MG63 (cell line): ENCODE measurements around the gene HINT3. TPM values are rescaled to one million over a fixed set of nuclear protein-coding genes. Genes with fewer than 3 reads are reported as not detected.
"Not testable (repeated sequence)": the region's sequence is repeated elsewhere in the genome, so short reads cannot be mapped to it uniquely, and the experiment has no call there.

Experiments
- DNase-seq: peaks from one replicate; pipeline ENCODE4 v3.0.0-alpha.2; 2020
- H3K27me3 ChIP-seq: fragments of 250-450 bp; sonication (Bioruptor Pico); 2 replicates; pipeline ENCODE4 v1.5.1; 2020; ENCODE audit warnings: mild to moderate bottlenecking, moderate library complexity
- H3K36me3 ChIP-seq: fragments of 250-450 bp; sonication (Bioruptor Pico); 2 replicates; pipeline ENCODE4 v1.5.1; 2020; ENCODE audit warnings: mild to moderate bottlenecking, moderate library complexity
- H3K4me3 ChIP-seq: fragments of 250-450 bp; sonication (Bioruptor Pico); 2 replicates; pipeline ENCODE4 v1.5.1; 2020; ENCODE audit warnings: mild to moderate bottlenecking, moderate library complexity
- H3K9me3 ChIP-seq: fragments of 250-450 bp; sonication (Bioruptor Pico); 2 replicates; pipeline ENCODE4 v1.5.1; 2020; ENCODE audit warnings: mild to moderate bottlenecking, moderate library complexity
- total RNA-seq: library from RNA; depleted of rRNA; stranded (reverse); fragments of >200 nt; shearing (Covaris generic); gene quantifications from 2 replicates; pipeline ENCODE4 v1.2.3, GENCODE V29; 2014; ENCODE audit warnings: low replicate concordance

HINT3 gene
- total RNA-seq, 1 experiment from 2014 or later, result 7.4 TPM

- DNase-seq, result peak; percentile 63
- H3K36me3 ChIP-seq, result no peaks in the 10 kb centered on the region
- no peaks in the 10 kb centered on the region for H3K27me3 ChIP-seq
- H3K9me3 ChIP-seq, result no peaks in the 10 kb centered on the region
- no peak overlapping the region for H3K4me3 ChIP-seq
These were observed 6.3 kb upstream of the HINT3 start for GRCh38 chr6:125950293-125950692.

DNA sequence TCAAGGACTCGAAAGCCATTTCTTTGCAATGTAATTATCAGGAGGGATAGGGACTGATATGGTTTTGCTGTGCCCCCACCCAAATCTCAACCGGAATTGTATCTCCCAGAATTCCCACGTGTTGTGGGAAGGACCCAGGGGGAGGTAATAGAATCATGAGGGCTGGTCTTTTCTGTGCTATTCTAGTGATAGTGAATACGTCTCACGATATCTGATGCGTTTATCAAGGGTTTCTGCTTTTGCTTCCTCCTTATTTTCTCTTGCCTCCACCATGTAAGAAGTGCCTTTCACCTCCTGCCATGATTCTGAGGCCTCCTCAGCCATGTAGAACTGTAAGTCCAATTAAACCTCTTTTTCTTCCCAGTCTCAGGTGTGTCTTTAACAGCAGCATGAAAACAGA lies 5.9 kb upstream of the HINT3 start:
- not testable (repeated sequence) for DNase-seq, H3K9me3 ChIP-seq, H3K36me3 ChIP-seq, H3K4me3 ChIP-seq, H3K27me3 ChIP-seq

- Histone ChIP-seq H3K9me3 (no peaks in the 10 kb centered on the region), H3K27me3 (no peaks in the 10 kb centered on the region), H3K36me3 (no peaks in the 10 kb centered on the region), H3K4me3 (no peak overlapping the region)
- no peak for DNase-seq
These were observed 5.2 kb upstream of the HINT3 start for GRCh38 chr6:125951323-125951722.

DNA sequence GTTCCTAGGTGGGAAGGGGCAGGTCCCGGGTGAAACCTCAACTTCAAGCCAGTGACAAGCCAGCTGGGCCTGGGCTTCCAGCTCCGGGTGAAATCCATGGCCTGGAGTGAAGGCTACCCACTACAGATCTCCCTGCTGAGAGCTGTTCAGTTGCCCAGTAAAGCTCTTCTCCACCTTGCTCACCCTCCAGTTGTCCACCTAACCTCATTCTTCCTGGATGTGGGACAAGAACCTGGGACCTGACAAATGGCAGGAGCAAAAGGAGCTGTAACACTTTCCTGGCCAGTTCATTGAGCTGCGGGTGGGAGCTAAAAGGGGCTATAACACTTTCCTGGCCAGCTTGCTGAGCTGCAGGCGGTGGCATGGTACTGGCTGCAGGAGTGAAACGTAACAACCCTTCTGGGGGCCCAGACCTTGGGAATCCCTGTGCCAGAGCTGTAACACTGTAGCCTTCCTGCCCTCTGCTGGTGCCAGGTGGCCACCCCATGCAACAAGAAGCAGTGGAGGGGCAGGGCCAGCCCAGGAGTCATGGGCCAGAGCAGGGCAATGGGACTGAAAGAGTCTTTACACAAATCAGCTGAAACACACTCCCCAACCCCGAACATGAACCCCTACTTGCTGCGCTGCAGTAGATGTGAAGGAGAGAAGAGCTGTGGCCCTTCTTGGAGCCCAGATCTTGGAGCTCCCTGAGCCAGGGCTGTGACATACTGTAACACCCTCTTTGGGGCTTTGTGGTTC lies 3.6 kb upstream of the HINT3 start:
- H3K27me3 ChIP-seq, result no peaks in the 10 kb centered on the region
- H3K36me3 ChIP-seq, result no peaks in the 10 kb centered on the region
- H3K9me3 ChIP-seq, result no peaks in the 10 kb centered on the region
- DNase-seq, result peak; percentile 51
- no peak overlapping the region for H3K4me3 ChIP-seq

- no peaks in the 10 kb centered on the region for H3K9me3 ChIP-seq
- no peaks in the 10 kb centered on the region for H3K36me3 ChIP-seq
- H3K4me3 ChIP-seq, result no peak overlapping the region
- H3K27me3 ChIP-seq, result no peaks in the 10 kb centered on the region
- DNase-seq, result no peak
These were observed 3.1 kb upstream of the HINT3 start for GRCh38 chr6:125953502-125953875.

GRCh38 chr6:125954735-125955339 lies 1.7 kb upstream of the HINT3 start:
- H3K36me3 ChIP-seq, result 0 out of 2 replicates have a peak, but pooled peaks cover 2% of the 10 kb centered on the region
- H3K27me3 ChIP-seq, result no peaks in the 10 kb centered on the region
- DNase-seq, result no peak
- H3K4me3 ChIP-seq, result no peak overlapping the region
- H3K9me3 ChIP-seq, result no peaks in the 10 kb centered on the region

DNA sequence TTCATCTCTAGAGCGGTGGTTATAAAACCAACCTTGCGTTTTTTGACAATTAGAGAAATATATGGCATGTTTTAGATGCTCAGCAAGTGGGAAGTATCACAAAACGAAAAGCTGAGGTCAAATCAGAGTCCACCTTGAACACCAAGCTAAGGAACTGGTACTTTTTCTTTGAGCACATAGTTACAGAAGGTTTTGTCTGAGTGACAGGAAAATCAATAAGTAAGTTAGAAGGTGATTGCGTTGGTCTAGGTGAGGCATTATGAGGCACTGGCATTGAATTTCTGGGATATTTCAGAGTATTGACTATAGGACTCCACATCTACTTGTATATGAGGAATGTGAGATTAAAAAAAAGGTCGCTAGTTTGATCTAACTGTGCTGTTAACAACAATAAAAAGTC lies 597 bp upstream of the HINT3 start:
- no peaks in the 10 kb centered on the region for H3K9me3 ChIP-seq
- H3K4me3 ChIP-seq, result peak overlapping the region; percentile 74
- 0 out of 2 replicates have a peak, but pooled peaks cover 2% of the 10 kb centered on the region for H3K36me3 ChIP-seq
- no peaks in the 10 kb centered on the region for H3K27me3 ChIP-seq
- no peak for DNase-seq

GRCh38 chr6:125957391-125957693 lies 772 bp downstream of the HINT3 start:
- Histone ChIP-seq H3K9me3 (no peaks in the 10 kb centered on the region), H3K36me3 (0 out of 2 replicates have a peak, but pooled peaks cover 2% of the 10 kb centered on the region), H3K4me3 (peak overlapping the region; percentile 74), H3K27me3 (no peaks in the 10 kb centered on the region)
- no peak for DNase-seq

DNA sequence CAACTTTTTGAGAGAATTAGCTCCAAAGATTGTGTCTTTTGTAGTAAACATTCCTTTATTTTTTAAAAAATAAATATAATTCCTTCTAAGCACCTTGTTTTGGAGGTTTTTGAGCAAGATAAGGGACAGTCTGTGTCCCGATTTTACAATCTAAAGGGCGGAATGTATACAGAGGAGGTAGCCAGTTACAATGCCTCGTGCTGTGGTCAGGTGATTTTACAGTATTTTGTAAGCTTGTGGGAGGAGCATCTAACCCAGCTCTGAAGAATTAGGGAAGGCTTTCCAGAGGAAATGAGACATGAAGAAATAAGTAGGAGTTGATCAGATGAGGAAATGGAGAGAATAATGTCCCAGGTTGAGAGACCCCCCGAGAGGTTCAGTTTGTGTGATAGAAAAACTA lies 1.3 kb downstream of the HINT3 start:
- peak overlapping the region; percentile 74 for H3K4me3 ChIP-seq
- H3K27me3 ChIP-seq, result no peaks in the 10 kb centered on the region
- H3K36me3 ChIP-seq, result 0 out of 2 replicates have a peak, but pooled peaks cover 2% of the 10 kb centered on the region
- DNase-seq, result no peak
- H3K9me3 ChIP-seq, result no peaks in the 10 kb centered on the region

GRCh38 chr6:125959041-125959440 lies 2.5 kb downstream of the HINT3 start:
- Histone ChIP-seq H3K9me3 (no peaks in the 10 kb centered on the region), H3K4me3 (no peak overlapping the region), H3K27me3 (no peaks in the 10 kb centered on the region; the same call in 1 of the 2 replicates), H3K36me3 (0 out of 2 replicates have a peak, but pooled peaks cover 2% of the 10 kb centered on the region)
- no peak for DNase-seq

- 0 out of 2 replicates have a peak, but pooled peaks cover 2% of the 10 kb centered on the region for H3K36me3 ChIP-seq
- H3K27me3 ChIP-seq, result no peaks in the 10 kb centered on the region; the same call in 1 of the 2 replicates
- no peak overlapping the region for H3K4me3 ChIP-seq
- DNase-seq, result no peak
- H3K9me3 ChIP-seq, result no peaks in the 10 kb centered on the region
These were observed 4.5 kb downstream of the HINT3 start for GRCh38 chr6:125961117-125961516.

GRCh38 chr6:125962900-125963497 lies 6.4 kb downstream of the HINT3 start:
- Histone ChIP-seq H3K4me3 (no peak overlapping the region), H3K36me3 (peaks cover 7% of the 10 kb centered on the region; the same call in 1 of the 2 replicates), H3K27me3 (no peaks in the 10 kb centered on the region; the same call in 1 of the 2 replicates), H3K9me3 (no peaks in the 10 kb centered on the region)
- no peak for DNase-seq

DNA sequence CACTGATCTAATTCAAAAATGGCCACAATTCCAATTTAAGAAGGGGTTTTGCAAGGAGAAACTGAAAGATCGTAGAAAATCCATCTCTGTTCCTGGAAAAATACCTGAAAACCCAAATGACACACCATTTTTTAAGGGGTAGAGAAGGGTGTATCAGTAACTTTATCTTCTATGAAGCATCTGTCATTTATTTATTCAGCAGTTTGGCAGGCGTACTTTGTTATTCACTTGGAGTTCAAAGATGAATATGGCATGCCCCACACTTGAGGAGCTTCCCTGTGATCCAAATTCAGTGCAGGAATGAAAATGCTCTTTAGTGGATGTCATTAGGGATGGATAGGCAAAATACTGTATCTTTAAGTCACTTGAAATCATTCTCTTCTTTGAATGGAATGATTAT lies 7.2 kb downstream of the HINT3 start:
- no peak for DNase-seq
- H3K4me3 ChIP-seq, result no peak overlapping the region
- peaks cover 8% of the 10 kb centered on the region for H3K36me3 ChIP-seq
- H3K9me3 ChIP-seq, result no peaks in the 10 kb centered on the region
- H3K27me3 ChIP-seq, result no peaks in the 10 kb centered on the region; the same call in 1 of the 2 replicates

- no peak for DNase-seq
- H3K27me3 ChIP-seq, result no peaks in the 10 kb centered on the region; the same call in 1 of the 2 replicates
- peaks cover 9% of the 10 kb centered on the region for H3K36me3 ChIP-seq
- no peaks in the 10 kb centered on the region for H3K9me3 ChIP-seq
- no peak overlapping the region for H3K4me3 ChIP-seq
These were observed 10.0 kb downstream of the HINT3 start for GRCh38 chr6:125966569-125966968.

DNA sequence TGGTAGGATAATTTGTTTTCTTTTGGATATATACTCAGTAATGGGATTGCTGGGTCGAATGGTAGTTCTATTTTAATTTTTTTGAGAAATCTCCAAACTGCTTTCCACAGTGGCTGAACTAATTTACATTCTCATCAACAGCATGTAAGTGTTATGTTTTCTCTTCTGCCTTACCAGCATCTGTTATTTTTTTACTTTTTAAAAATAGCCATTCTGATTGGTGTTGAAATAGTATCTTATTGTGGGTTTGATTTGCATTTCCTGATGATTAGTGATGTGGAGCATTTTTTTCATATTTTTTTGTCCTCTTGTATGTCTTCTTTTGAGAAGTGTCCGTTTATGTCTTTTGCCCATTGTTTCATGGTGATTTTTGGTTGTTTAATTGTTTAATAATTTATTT lies 11.9 kb downstream of the HINT3 start:
- Histone ChIP-seq H3K9me3 (no peaks in the 10 kb centered on the region), H3K36me3 (peaks cover 9% of the 10 kb centered on the region), H3K4me3 (no peak overlapping the region), H3K27me3 (no peaks in the 10 kb centered on the region; the same call in 1 of the 2 replicates)
- no peak for DNase-seq

GRCh38 chr6:125970760-125971159 lies 14.2 kb downstream of the HINT3 start:
- DNase-seq, result no peak
- H3K4me3 ChIP-seq, result no peak overlapping the region
- no peaks in the 10 kb centered on the region for H3K27me3 ChIP-seq
- peaks cover 9% of the 10 kb centered on the region for H3K36me3 ChIP-seq
- H3K9me3 ChIP-seq, result no peaks in the 10 kb centered on the region

GRCh38 chr6:125972478-125972877 lies 15.9 kb downstream of the HINT3 start:
- not testable (repeated sequence) for H3K27me3 ChIP-seq, DNase-seq, H3K36me3 ChIP-seq, H3K4me3 ChIP-seq, H3K9me3 ChIP-seq
